HG03521 (cell line): ENCODE results near the gene TEX14.
"Not testable (repeated sequence)": the region's sequence is repeated elsewhere in the genome, so short reads cannot be mapped to it uniquely, and the experiment has no call there.

Experiments
- ATAC-seq: cut with Tn5 transposase; IDR thresholded peaks from one replicate; pipeline ENCODE4 v1.9.1; 2021; ENCODE audit warnings: mild to moderate bottlenecking, moderate library complexity; ENCODE audit not compliant: unreplicated experiment

The TEX14 gene

GRCh38 chr17:58614859-58615459 lies 76.9 kb downstream of the TEX14 start:
- no peak for ATAC-seq

- no peak for ATAC-seq
Measured at GRCh38 chr17:58611331-58611730, 80.5 kb downstream of the TEX14 start.

- ATAC-seq = no peak
Measured at GRCh38 chr17:58606934-58607333, 84.9 kb downstream of the TEX14 start.

GRCh38 chr17:58605986-58606385 lies 85.9 kb downstream of the TEX14 start:
- no peak for ATAC-seq

- no peak for ATAC-seq
Measured at GRCh38 chr17:58605470-58605869, 86.4 kb downstream of the TEX14 start.

GRCh38 chr17:58601976-58602375 lies 89.9 kb downstream of the TEX14 start:
- ATAC-seq = no peak

GRCh38 chr17:58597371-58597770 lies 94.5 kb downstream of the TEX14 start:
- ATAC-seq = no peak

- ATAC-seq = no peak
Measured at GRCh38 chr17:58595194-58595792, 96.6 kb downstream of the TEX14 start.

GRCh38 chr17:58593123-58593522 lies 98.7 kb downstream of the TEX14 start:
- ATAC-seq = no peak

- ATAC-seq = no peak
Measured at GRCh38 chr17:58591455-58591854, 100.4 kb downstream of the TEX14 start.

GRCh38 chr17:58590377-58590776 lies 101.5 kb downstream of the TEX14 start:
- no peak for ATAC-seq

- no peak for ATAC-seq
Measured at GRCh38 chr17:58587713-58588117, 104.1 kb downstream of the TEX14 start.

- ATAC-seq = no peak
Measured at GRCh38 chr17:58586009-58586644, 105.7 kb downstream of the TEX14 start.

- ATAC-seq = no peak
Measured at GRCh38 chr17:58585554-58585953, 106.3 kb downstream of the TEX14 start.

GRCh38 chr17:58583486-58583885 lies 108.4 kb downstream of the TEX14 start:
- no peak for ATAC-seq

- not testable (repeated sequence) for ATAC-seq
Measured at GRCh38 chr17:58582718-58583117, 109.1 kb downstream of the TEX14 start.

- ATAC-seq = no peak
Measured at GRCh38 chr17:58580671-58581070, 111.2 kb downstream of the TEX14 start.

- no peak for ATAC-seq
Measured at GRCh38 chr17:58577696-58578095, 114.1 kb downstream of the TEX14 start.

GRCh38 chr17:58576679-58577367 lies 115.0 kb downstream of the TEX14 start:
- ATAC-seq = no peak

GRCh38 chr17:58575511-58575910 lies 116.3 kb downstream of the TEX14 start:
- no peak for ATAC-seq

- ATAC-seq = no peak
Measured at GRCh38 chr17:58574025-58574424, 117.8 kb downstream of the TEX14 start.

- no peak for ATAC-seq
Measured at GRCh38 chr17:58572846-58573245, 119.0 kb downstream of the TEX14 start.
